ENCODE measurements around the gene OSGEP. TPM values are rescaled to one million over a fixed set of nuclear protein-coding genes. Genes with fewer than 3 reads are reported as not detected.

OSGEP gene
- total and polyA plus RNA-seq, 2 of the 13 experiments (the other 11 are each of a cell fraction or from before 2014, with no cell fraction given): 39.7 to 41.1 TPM

GRCh38 chr14:20472536-20473169, 18.0 kb upstream of the OSGEP start (continued):
- no peak for TF ChIP-seq FOXP1 (IDR thresholded peaks at IDR 0.05)
- TF ChIP-seq FOXP1 (CRISPR knock-in tag; IDR thresholded peaks at IDR 0.05): peak; percentile 19; the same call in 1 of the 2 replicates
- TF ChIP-seq, protein P1, sequence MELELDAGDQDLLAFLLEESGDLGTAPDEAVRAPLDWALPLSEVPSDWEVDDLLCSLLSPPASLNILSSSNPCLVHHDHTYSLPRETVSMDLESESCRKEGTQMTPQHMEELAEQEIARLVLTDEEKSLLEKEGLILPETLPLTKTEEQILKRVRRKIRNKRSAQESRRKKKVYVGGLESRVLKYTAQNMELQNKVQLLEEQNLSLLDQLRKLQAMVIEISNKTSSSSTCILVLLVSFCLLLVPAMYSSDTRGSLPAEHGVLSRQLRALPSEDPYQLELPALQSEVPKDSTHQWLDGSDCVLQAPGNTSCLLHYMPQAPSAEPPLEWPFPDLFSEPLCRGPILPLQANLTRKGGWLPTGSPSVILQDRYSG (CRISPR knock-in tag; IDR thresholded peaks at IDR 0.05): no peak
- TF ChIP-seq, protein P2, sequence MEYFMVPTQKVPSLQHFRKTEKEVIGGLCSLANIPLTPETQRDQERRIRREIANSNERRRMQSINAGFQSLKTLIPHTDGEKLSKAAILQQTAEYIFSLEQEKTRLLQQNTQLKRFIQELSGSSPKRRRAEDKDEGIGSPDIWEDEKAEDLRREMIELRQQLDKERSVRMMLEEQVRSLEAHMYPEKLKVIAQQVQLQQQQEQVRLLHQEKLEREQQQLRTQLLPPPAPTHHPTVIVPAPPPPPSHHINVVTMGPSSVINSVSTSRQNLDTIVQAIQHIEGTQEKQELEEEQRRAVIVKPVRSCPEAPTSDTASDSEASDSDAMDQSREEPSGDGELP (IDR thresholded peaks at IDR 0.05; ENCODE audit: borderline replicate concordance, low read depth): peak; percentile 66
- no peak for TF ChIP-seq ZNF430 (CRISPR knock-in tag; IDR thresholded peaks at IDR 0.05)

DNA sequence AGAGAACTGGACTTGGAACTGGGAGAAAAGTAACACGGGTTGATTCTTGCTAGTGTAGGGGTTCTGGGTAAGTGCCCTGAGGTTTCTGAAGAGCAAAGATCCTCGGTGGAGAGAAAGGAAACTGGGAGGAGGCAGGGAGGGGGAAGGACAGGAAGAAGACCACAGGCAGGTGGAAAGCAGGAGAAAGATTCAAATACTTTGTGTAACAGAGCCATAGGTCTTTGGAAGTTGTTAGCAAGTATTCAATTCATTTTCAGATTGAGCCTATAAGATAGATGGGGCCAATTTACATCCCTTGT, 15.9 kb upstream of the OSGEP start:
- Histone ChIP-seq H4K20me1 (ENCODE audit: insufficient read depth, low read length) (no peaks in the 10 kb centered on the region), H3K27me3 (ENCODE audit: control insufficient read depth in 1 of 2, insufficient read depth in 2 of 2, low read length in 2 of 2) (no peaks in the 10 kb centered on the region), H3K79me2 (ENCODE audit: insufficient read depth, low read length) (peaks cover 17% of the 10 kb centered on the region), H3K9me3 (ENCODE audit: low read length) (no peaks in the 10 kb centered on the region), H3K9ac (ENCODE audit: insufficient read depth, low read depth, low read length) (peak overlapping the region; percentile 70), H3K4me2 (ENCODE audit: low read depth, low read length) (peak overlapping the region; percentile 99), H3K27ac (ENCODE audit: extremely low read length, insufficient read depth, low read length) (peak overlapping the region; percentile 53), H3K36me3 (replicated peaks in 1 of 2; ENCODE audit: control insufficient read depth in 1 of 2, insufficient read depth in 2 of 2, low read length in 2 of 2) (peaks cover 4 to 23% of the 10 kb centered on the region in 2 experiments), H3K4me3 (replicated peaks in 1 of 3; ENCODE audit: insufficient read depth in 1 of 3, low read depth in 2 of 3, low read length in 3 of 3) (peak overlapping the region; percentile 54 to 93 (median 74)), H2AFZ (ENCODE audit: low read length) (peak overlapping the region; percentile 78), H3K4me1 (ENCODE audit: insufficient read depth, low read length) (peaks cover 46% of the 10 kb centered on the region)
- 0% methylated on average over 2 of the region's 2 CpGs for WGBS (ENCODE audit: low lambda C conversion rate)
- in situ Hi-C loops (cut with HindIII; ENCODE audit: extremely low pct_ligation_motif_present, low pct_unique_long_range_greater_than_20kb) (loop anchor here (25.0 kb wide), 2 partner anchors 133 to 142 kb away; partner anchors contain the start of genes CCNB1IP1 and PARP2), intact Hi-C loops (cut with micrococcal nuclease; ENCODE audit: unreplicated experiment) (no loop called here)
- no peak for ATAC-seq
- FAIRE-seq: no peak
- TF ChIP-seq ZEB1 (IDR thresholded peaks at IDR 0.05; ENCODE audit: insufficient replicate concordance, low read depth) (peak; percentile 38), ZNF781 (CRISPR knock-in tag; IDR thresholded peaks at IDR 0.05; ENCODE audit: borderline replicate concordance, not compliant biosample characterization) (peak; percentile 55), ASH2L (IDR thresholded peaks at IDR 0.05; ENCODE audit: insufficient read length, low read depth, low read length) (peak; percentile 5), HDAC1 (CRISPR knock-in tag; IDR thresholded peaks at IDR 0.05) (peak; percentile 13; the same call in 1 of the 2 replicates), SAP130 (CRISPR knock-in tag; IDR thresholded peaks at IDR 0.05; ENCODE audit: low read depth) (peak; percentile 3; the same call in 1 of the 2 replicates), ZNF280D (CRISPR knock-in tag; IDR thresholded peaks at IDR 0.05) (0 out of 2 replicates have a peak, but pooled peaks have one; percentile 40), MEIS2 (CRISPR knock-in tag; IDR thresholded peaks at IDR 0.05) (no peak), MEF2D (CRISPR knock-in tag; IDR thresholded peaks at IDR 0.05) (peak; percentile 22; the same call in 1 of the 2 replicates), ZSCAN22 (CRISPR knock-in tag; IDR thresholded peaks at IDR 0.05) (no peak), ZNF558 (CRISPR knock-in tag; IDR thresholded peaks at IDR 0.05; ENCODE audit: borderline replicate concordance) (0 out of 2 replicates have a peak, but pooled peaks have one; percentile 55)
- TF ChIP-seq, protein P3, sequence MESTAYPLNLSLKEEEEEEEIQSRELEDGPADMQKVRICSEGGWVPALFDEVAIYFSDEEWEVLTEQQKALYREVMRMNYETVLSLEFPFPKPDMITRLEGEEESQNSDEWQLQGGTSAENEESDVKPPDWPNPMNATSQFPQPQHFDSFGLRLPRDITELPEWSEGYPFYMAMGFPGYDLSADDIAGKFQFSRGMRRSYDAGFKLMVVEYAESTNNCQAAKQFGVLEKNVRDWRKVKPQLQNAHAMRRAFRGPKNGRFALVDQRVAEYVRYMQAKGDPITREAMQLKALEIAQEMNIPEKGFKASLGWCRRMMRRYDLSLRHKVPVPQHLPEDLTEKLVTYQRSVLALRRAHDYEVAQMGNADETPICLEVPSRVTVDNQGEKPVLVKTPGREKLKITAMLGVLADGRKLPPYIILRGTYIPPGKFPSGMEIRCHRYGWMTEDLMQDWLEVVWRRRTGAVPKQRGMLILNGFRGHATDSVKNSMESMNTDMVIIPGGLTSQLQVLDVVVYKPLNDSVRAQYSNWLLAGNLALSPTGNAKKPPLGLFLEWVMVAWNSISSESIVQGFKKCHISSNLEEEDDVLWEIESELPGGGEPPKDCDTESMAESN (CRISPR knock-in tag; conservative IDR thresholded peaks at IDR 0.05): no peak
- DNase-seq (ENCODE audit: low spot score): no peak
- BruUV-seq (replicated peaks): no TSS peak
- ChIA-PET CTCF (ENCODE audit: low intra/inter-chr PET ratio, low total read pairs) (no interaction called here), POLR2A (interaction anchor here (0.7 to 4.1 kb wide), 9 partner anchors 9 to 211 kb away, joined by 3 to 46 read pairs (median 6); partner anchors contain the start of genes APEX1, OSGEP, PARP2 and PIP4P1)
